ENCODE measurements around the gene HSD17B12.

- no peak for TF ChIP-seq POLR2A (IDR thresholded peaks at IDR 0.05; ENCODE audit: low read depth)
- TF ChIP-seq CTCF (IDR thresholded peaks at IDR 0.05): no peak
- no peak for TF ChIP-seq POLR2AphosphoS5 (IDR thresholded peaks at IDR 0.05)
These were observed 225.3 kb downstream of the HSD17B12 start for GRCh38 chr11:43905813-43906241.
